GM21786 (cell line): ENCODE data around the gene TEAD1.
"Not testable (repeated sequence)": the region's sequence is repeated elsewhere in the genome, so short reads cannot be mapped to it uniquely, and the experiment has no call there.

Experiments used
- ATAC-seq: cut with Tn5 transposase; IDR thresholded peaks from one replicate; pipeline ENCODE4 v1.9.1; 2021; ENCODE audit not compliant: unreplicated experiment

Gene TEAD1

GRCh38 chr11:12856338-12856737 is 182.1 kb downstream of the TEAD1 start:
- ATAC-seq: no peak

DNA sequence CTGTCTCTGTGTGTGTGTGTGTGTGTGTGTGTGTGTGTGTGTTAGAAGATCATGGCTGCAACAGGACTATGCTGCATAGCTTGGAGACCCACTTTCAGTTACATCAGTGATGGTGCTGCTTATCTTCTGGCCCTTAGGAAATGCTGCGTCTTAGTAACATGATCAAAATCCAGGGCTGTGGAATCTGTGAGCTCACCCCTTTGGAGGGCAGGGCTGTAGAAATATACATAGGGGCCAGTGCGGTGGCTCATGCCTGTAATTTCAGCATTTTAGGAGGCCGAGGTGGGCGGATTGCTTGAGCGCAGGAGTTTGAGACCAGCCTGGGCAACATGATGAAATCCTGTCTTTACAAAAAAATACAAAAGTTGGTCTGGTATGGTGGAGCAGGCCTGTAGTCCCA is 183.4 kb downstream of the TEAD1 start:
- no peak for ATAC-seq

DNA sequence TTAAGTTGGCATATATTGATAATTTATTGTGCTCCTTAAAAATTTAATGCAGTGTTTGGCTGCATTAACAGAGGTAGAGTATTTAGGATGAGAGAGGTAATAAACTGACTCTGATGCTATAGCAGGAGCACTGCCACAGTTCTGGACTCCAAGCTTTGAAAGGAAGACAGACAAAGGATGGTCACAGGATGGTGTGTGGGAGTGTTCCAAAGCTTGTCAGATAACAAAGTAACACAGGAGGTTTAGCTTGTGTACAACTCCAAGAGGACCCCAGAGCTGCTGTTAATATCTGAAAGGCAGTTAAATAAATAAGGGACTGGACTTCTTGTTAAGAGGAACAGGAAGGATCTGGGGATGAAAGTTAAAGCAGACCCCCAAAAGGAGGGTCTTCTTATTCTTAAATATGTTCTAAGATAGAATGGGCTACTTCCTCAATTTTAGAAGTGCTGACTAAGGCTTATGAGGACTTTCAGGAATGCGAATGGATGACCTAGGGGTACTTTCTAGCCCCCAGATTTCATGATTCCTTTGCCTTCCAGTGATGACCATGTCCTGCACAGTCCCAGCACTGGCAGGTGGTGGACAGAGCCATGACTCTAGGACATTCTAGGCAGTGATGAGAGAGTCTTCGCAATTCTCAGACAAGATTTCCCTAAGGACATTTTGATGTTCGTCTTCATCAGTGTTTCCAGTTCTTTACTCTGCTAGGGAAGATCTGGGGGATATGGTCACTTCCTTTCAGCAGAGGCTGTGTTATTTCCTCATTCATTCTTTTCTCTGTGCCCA is 185.8 kb downstream of the TEAD1 start:
- ATAC-seq: no peak

- no peak for ATAC-seq
Measured at GRCh38 chr11:12860827-12861226, 186.6 kb downstream of the TEAD1 start.

GRCh38 chr11:12862696-12863469 is 188.7 kb downstream of the TEAD1 start:
- no peak for ATAC-seq

DNA sequence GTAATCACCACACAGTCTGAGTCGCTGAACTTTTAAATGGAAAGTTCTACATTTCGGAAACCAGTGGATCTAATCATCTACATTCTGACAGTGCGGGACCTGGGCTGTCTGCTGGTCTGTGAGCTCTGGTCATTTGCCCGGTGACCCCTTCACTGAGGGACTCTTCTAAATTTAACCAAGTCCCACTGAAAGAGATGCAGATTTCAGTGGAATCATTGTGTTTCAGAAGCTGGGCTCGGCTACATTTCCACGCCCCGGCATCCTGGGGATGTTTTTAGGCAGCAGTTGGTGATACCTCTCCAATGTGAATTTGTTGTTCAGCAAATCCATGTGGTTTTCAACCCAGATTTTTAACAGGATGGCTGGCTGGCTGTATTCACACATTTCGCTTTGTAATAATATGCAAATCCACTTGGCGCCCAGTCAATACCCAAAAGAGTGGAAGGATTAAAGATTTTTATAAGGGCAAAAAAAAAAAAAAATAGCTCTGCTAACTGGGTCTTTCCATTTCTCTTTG is 189.4 kb downstream of the TEAD1 start:
- ATAC-seq: no peak

- no peak for ATAC-seq
Measured at GRCh38 chr11:12864316-12865156, 190.3 kb downstream of the TEAD1 start.

- ATAC-seq: no peak
Measured at GRCh38 chr11:12865863-12866595, 191.8 kb downstream of the TEAD1 start.

- no peak for ATAC-seq
Measured at GRCh38 chr11:12867531-12867930, 193.3 kb downstream of the TEAD1 start.

DNA sequence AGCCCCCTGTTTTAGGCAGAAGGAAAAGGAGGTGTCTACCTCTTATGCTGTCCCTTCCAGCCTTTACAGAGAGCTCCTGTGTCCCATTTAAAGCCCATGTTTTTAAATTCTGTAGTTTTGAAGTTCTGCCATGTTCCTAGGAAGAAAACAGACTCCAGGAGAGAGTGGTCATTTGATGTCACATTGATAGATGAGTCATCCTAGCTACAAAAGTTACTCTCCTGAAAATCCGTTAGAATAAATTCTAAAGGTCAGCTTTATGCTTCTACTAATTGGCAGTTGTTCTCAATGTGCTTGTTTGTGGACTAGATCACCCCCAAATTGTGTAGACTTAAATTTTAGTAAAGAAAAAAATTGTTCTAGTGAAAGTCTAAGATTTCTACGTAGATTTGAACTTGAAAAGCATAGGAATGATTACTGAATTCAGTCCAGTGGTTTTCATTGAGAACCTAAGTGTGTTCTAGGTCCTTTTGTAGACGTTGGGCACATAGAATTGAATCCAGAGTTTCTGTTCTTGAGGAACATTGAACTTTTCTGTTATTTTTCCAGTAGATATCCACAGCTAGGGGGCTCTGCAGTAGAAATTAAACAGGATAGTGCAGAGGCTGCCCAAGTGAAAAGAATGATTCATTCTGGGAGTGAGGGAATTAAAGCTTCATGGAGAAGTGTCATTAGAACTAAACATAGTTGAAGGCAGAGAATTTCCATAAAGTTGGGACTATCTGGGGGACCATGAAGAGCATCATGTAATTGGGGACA is 194.3 kb downstream of the TEAD1 start:
- no peak for ATAC-seq

DNA sequence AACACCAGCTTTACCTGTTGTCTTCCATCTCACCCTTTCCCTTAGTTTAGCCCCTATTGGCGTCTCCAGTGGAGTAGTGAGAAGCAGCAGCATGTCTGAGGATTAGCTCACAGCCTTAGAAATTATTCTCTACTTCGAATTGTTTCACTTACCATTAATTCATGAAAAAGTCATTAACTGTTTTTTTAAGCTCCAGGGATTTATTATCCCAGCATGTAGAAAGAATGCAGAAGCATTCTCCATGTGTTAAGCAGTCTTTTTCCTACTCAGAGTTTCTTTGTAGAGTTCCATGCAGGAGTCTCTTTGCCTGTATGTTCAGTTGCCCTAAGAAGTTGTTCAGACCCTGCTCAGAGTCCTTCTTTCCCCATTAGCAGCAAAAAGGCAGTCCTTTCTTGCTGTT is 197.0 kb downstream of the TEAD1 start:
- ATAC-seq: no peak

GRCh38 chr11:12871788-12872321 is 197.6 kb downstream of the TEAD1 start:
- no peak for ATAC-seq

DNA sequence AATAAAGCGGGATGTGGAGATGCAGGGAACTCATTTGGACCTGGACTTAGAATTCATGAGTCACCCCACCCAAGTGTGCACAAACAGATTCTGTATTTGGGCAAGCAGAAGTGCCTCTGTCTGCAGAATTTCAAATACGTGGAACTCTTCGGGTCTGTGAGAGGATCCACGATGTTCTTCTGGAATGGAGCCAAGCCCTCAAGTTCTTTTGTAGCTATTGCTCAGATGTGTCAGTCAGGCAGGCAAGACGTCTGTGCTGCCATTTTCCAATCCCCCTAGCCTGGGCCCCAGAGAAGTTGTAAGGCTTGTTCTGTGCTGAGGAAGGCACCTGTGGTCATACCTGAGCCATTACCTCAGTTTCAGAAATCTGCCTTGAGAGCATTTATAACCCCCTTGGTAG is 202.1 kb downstream of the TEAD1 start:
- ATAC-seq: no peak

DNA sequence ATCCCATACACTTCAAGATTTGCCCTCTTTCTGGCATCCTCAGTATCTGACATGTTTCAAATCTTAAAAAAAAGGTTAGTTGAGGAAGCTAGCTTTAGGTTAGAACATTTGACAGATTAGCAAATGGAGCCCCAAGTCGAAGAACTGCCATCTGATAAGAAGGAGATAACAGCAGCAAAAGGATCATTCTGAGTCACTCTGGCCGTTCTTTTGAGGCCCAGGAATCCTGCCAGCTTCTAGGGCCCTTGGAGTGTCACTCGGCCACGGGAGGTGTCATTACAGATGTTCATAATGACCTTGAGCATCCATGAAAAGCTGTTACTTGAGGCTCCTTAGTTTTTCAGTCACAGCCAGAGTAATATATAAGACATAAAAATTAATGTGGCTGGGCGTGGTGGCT is 202.8 kb downstream of the TEAD1 start:
- ATAC-seq: no peak

- ATAC-seq: not testable (repeated sequence)
Measured at GRCh38 chr11:12877508-12877907, 203.3 kb downstream of the TEAD1 start.

GRCh38 chr11:12880327-12880726 is 206.1 kb downstream of the TEAD1 start:
- no peak for ATAC-seq

GRCh38 chr11:12882670-12883069 is 208.4 kb downstream of the TEAD1 start:
- ATAC-seq: no peak

DNA sequence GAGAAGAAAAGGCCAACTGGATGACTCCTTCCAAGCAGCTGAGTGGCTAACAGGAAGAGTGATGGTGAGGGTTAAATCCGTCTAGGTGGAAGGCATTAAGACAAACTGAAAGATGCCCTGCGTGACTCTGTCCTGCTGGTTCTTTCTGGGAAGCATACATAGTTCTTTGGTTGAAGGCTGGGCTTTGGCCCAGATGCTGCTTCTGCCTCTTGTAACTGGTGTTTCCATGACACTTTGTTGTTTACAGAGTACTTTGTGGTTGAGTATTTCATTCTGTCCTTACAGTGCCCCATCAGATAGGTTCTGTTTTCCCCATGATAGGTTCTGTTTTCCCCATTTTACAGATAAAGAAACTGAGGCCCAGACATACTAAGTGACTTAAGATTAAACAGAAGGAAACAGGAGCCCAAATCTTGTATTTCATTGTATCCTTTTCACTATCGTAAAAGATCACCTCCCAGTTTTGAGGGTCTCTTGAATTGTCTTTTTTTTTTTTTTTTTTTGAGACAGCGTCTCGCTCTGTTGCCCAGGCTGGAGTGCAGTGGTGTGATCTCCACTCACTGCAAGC is 210.6 kb downstream of the TEAD1 start:
- no peak for ATAC-seq

DNA sequence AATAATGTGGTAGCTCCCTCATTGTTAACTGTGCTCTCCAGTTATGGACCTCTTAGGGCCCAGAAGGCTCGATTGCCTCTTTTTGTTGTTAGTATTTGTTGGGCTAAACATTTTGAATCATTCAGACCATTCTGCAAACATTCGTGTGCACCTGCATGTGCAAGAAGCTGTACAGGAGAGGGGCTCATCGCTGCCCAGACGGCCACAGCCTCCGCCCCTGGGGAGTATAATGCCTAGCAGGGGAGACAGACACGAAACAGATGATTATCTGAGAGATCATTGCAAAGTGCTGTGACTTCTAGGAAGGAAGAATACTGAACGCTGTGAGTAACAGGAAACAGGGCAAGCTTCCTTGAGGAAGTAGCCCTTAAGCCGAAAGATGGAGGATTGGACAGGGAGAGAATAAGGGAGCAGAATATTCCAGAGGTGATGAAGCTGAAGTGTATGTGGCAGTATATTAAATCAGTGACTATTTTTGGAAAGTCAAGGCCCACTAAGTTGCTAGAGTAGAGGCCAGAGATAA is 211.6 kb downstream of the TEAD1 start:
- no peak for ATAC-seq
